ENCODE measurements around the gene ZNF302.
"Not testable (repeated sequence)": the region's sequence is repeated elsewhere in the genome, so short reads cannot be mapped to it uniquely, and the experiment has no call there.

Gene ZNF302

GRCh38 chr19:34664168-34664567, 13.3 kb upstream of the ZNF302 start:
- H3K79me2 ChIP-seq (ENCODE audit: low read length) = no peaks in the 10 kb centered on the region
- H3K4me1 ChIP-seq (ENCODE audit: low read length) = no peaks in the 10 kb centered on the region; the same call in 1 of the 2 replicates
- TF ChIP-seq CTCF (IDR thresholded peaks at IDR 0.05; ENCODE audit: low read depth, low read length) = no peak
- no peak for TF ChIP-seq EZH2phosphoT487 (IDR thresholded peaks at IDR 0.05; ENCODE audit: low read depth)
- no peaks in the 10 kb centered on the region for H4K20me1 ChIP-seq (ENCODE audit: insufficient read depth, low read length)
- no peak overlapping the region for H2AFZ ChIP-seq (ENCODE audit: low read depth, low read length)
- no peak overlapping the region for H3K4me2 ChIP-seq (ENCODE audit: low read length)
- no peak overlapping the region for H3K4me3 ChIP-seq (ENCODE audit: low read length)
- H3K9ac ChIP-seq (ENCODE audit: low read length) = no peak overlapping the region
- no peaks in the 10 kb centered on the region for H3K27me3 ChIP-seq (ENCODE audit: low read depth, low read length)
- H3K9me3 ChIP-seq (ENCODE audit: insufficient read depth, low read length) = no peaks in the 10 kb centered on the region
- H3K36me3 ChIP-seq (replicated peaks; ENCODE audit: low read depth, low read length) = no peaks in the 10 kb centered on the region
- no peak overlapping the region for H3K27ac ChIP-seq (ENCODE audit: low read length)

- no peak overlapping the region for H3K4me3 ChIP-seq (ENCODE audit: low read length)
- no peak overlapping the region for H3K9ac ChIP-seq (ENCODE audit: low read length)
- no peaks in the 10 kb centered on the region for H3K9me3 ChIP-seq (ENCODE audit: insufficient read depth, low read length)
- H2AFZ ChIP-seq (ENCODE audit: low read depth, low read length) = no peak overlapping the region
- H3K79me2 ChIP-seq (ENCODE audit: low read length) = no peaks in the 10 kb centered on the region
- H3K4me1 ChIP-seq (ENCODE audit: low read length) = no peaks in the 10 kb centered on the region; the same call in 1 of the 2 replicates
- no peak overlapping the region for H3K27ac ChIP-seq (ENCODE audit: low read length)
- no peak overlapping the region for H3K4me2 ChIP-seq (ENCODE audit: low read length)
- TF ChIP-seq CTCF (IDR thresholded peaks at IDR 0.05; ENCODE audit: low read depth, low read length) (no peak), EZH2phosphoT487 (IDR thresholded peaks at IDR 0.05; ENCODE audit: low read depth) (no peak)
- no peaks in the 10 kb centered on the region for H4K20me1 ChIP-seq (ENCODE audit: insufficient read depth, low read length)
- no peaks in the 10 kb centered on the region for H3K27me3 ChIP-seq (ENCODE audit: low read depth, low read length)
- no peaks in the 10 kb centered on the region for H3K36me3 ChIP-seq (replicated peaks; ENCODE audit: low read depth, low read length)
These were observed 12.6 kb upstream of the ZNF302 start for GRCh38 chr19:34664870-34665269.

- not testable (repeated sequence) for H3K79me2 ChIP-seq (ENCODE audit: low read length); H3K4me2 ChIP-seq (ENCODE audit: low read length); H3K9ac ChIP-seq (ENCODE audit: low read length); H3K4me3 ChIP-seq (ENCODE audit: low read length); H3K36me3 ChIP-seq (replicated peaks; ENCODE audit: low read depth, low read length); H2AFZ ChIP-seq (ENCODE audit: low read depth, low read length); H4K20me1 ChIP-seq (ENCODE audit: insufficient read depth, low read length); H3K27me3 ChIP-seq (ENCODE audit: low read depth, low read length); H3K27ac ChIP-seq (ENCODE audit: low read length); H3K9me3 ChIP-seq (ENCODE audit: insufficient read depth, low read length); H3K4me1 ChIP-seq (ENCODE audit: low read length)
These were observed 12.2 kb upstream of the ZNF302 start for GRCh38 chr19:34665275-34665674.

- Histone ChIP-seq H4K20me1 (ENCODE audit: insufficient read depth, low read length) (no peaks in the 10 kb centered on the region), H3K4me3 (ENCODE audit: low read length) (no peak overlapping the region), H3K4me2 (ENCODE audit: low read length) (no peak overlapping the region), H3K9me3 (ENCODE audit: insufficient read depth, low read length) (no peaks in the 10 kb centered on the region), H3K79me2 (ENCODE audit: low read length) (no peaks in the 10 kb centered on the region), H2AFZ (ENCODE audit: low read depth, low read length) (no peak overlapping the region), H3K27me3 (ENCODE audit: low read depth, low read length) (no peaks in the 10 kb centered on the region), H3K4me1 (ENCODE audit: low read length) (no peaks in the 10 kb centered on the region; the same call in 1 of the 2 replicates), H3K9ac (ENCODE audit: low read length) (no peak overlapping the region), H3K36me3 (replicated peaks; ENCODE audit: low read depth, low read length) (no peaks in the 10 kb centered on the region), H3K27ac (ENCODE audit: low read length) (no peak overlapping the region)
- TF ChIP-seq EZH2phosphoT487 (IDR thresholded peaks at IDR 0.05; ENCODE audit: low read depth) = no peak
- TF ChIP-seq CTCF (IDR thresholded peaks at IDR 0.05; ENCODE audit: low read depth, low read length) = no peak
These were observed 11.1 kb upstream of the ZNF302 start for GRCh38 chr19:34666200-34666957.

Measured in OCI-LY3 (cell line).